NCI-H2081 treated with DMSO at 0.1 percent for 48 hours (cell line): ENCODE data around the gene LRCH1.

Experiments used
- DNase-seq: peaks from one replicate; lab custom pipeline; 2025; lab: John Stamatoyannopoulos, UW

The LRCH1 gene

DNA sequence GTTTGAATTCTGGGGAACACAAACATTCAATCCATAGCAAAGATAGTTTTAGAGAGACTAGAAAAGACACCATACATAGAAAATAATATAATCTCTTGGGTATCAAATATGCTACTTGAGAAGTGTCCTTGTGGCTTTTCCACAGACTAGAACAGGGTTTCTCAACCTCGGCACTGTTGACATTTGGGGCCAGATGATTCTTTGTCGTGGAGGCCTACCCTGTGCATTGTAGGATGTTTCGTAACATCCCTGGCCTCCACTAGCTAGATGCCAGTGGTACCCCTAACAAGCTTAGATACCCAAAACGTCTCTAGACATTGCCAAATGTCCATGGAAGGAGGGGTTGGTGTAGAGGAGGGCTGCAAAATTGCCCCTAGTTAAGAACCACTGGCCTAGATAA lies 246.2 kb downstream of the LRCH1 start:
- DNase-seq: no peak

- DNase-seq: no peak
Observed at GRCh38 chr13:46801858-46802257, 248.9 kb downstream of the LRCH1 start.
